CD1c-positive myeloid dendritic cell (primary cell): Measurements from ENCODE around the gene CASS4.

Source experiments
- DNase-seq: peaks from one replicate; pipeline ENCODE4 v3.0.0-alpha.2; 2016; ENCODE audit errors: extremely low spot score

CASS4 gene

GRCh38 chr20:56422824-56423189 is 10.7 kb downstream of the CASS4 start:
- no peak for DNase-seq

- peak; percentile 79 for DNase-seq
Measured at GRCh38 chr20:56423211-56423610, 11.2 kb downstream of the CASS4 start.

GRCh38 chr20:56423886-56424285 is 11.8 kb downstream of the CASS4 start:
- no peak for DNase-seq

DNA sequence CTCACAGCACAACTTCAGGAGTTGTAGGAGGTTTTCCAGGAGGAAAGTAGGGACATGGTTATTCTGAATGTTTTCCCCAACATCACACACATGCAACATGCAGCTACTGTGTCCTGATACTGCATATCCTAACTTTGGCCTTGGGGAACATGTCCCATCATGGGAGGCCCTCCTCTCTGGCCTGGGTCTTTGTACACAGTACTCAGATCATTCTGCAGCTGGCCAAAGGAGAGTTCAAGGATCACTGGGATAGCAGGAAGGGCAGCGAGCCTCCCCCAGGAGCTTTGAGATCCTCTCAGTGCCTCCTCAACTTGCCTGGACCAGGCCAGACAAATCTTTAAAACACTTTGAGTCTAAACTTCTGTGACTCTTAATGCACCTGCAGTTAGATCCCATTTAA is 12.9 kb downstream of the CASS4 start:
- no peak for DNase-seq

DNA sequence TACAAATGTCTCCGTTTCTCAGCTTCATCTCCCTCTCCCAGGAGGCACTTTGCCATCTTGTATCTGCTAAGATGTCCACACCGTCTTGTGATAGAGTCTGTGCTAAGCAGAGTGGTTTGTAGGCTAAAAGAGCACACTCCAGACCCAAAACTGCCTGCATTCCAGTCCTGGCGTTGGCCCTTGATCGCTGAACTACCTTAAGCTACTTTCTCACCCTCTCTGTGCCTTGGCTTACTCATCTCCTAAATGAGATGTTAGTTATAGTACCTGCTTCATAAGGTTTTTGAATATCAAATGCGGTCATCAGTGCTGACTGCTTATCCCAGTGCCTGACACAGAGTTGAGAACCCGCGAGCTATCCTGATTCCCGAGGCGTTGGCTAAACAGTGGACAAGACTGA is 14.0 kb downstream of the CASS4 start:
- no peak for DNase-seq

GRCh38 chr20:56426926-56427325 is 14.9 kb downstream of the CASS4 start:
- DNase-seq, result no peak

- peak; percentile 68 for DNase-seq
Measured at GRCh38 chr20:56427797-56428196, 15.7 kb downstream of the CASS4 start.

GRCh38 chr20:56428410-56428809 is 16.4 kb downstream of the CASS4 start:
- no peak for DNase-seq

DNA sequence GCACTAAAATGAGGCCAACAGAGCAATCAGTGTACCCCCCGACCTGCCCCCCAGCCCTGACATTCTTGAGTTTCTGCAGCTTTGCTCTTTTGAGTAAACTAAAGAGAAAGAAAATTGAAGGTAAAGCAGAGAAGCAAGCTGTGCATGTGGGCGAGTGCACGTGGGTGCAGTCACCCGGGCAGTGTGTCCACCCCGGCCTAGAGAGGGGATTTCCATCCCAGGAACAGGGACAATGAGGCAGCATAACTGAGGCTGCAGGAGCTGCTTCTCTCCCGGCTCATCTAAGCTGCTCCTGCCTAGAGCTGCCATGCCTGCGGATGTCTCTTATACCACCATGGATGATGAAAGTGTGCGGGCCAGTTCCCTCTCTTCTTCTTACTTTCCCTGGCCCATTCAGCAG is 16.8 kb downstream of the CASS4 start:
- DNase-seq, result peak; percentile 46

DNA sequence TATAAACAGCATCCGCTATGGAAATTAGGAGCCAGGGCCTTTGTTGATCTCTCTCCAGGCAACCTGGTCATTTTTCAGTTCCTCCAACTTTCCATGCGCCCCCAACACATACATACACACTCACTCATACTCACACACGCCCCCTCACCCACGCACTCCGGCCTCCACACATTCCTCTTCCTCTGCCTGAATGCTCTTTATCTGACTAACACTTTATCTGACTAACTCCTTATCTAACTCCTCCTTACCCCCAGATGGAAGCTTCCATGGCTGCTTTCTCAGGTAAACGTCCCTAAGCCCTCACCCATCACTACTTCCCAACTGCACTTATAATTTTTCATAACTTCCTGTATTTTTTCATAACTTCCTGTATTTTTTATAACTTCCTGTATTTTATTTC is 17.4 kb downstream of the CASS4 start:
- DNase-seq, result peak; percentile 81

GRCh38 chr20:56429941-56430340 is 17.9 kb downstream of the CASS4 start:
- no peak for DNase-seq

DNA sequence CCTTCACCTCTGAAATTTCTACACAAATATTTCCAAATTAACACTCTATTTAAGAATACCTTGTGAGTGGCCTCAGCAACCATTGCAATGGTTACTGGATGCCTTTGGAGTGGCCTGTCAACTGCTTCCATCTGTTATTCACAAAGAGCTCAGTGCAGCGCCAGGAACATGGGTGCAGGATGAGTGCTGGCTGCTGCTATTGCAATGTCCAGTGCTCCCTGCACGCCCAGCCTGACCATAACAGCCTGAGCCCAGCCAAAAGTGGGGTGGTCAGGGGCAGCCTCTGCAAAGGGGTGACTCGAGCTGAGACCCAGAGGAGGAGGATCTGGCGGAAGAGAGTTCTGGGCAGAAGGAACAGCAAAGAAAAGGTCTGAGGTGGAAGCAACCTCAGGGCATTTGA is 18.4 kb downstream of the CASS4 start:
- DNase-seq, result no peak

DNA sequence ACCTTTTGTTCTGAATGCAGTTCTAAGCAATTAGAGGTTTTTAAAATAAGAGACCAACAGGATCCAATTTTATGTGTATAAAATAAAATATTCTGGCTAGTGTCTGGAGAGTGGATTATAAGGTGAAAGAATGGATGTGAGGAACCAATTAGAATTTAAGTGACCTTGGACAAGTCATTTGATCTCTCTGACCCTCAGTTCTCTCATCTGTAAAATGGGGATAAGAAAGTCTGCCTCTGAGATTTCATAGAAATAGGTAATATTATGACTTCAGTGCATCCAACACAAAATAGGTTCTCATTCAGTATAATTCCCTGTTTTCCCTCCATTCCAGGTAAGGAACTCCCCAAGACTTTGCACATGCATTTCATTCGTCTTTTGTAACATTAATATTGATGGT is 18.9 kb downstream of the CASS4 start:
- no peak for DNase-seq

DNA sequence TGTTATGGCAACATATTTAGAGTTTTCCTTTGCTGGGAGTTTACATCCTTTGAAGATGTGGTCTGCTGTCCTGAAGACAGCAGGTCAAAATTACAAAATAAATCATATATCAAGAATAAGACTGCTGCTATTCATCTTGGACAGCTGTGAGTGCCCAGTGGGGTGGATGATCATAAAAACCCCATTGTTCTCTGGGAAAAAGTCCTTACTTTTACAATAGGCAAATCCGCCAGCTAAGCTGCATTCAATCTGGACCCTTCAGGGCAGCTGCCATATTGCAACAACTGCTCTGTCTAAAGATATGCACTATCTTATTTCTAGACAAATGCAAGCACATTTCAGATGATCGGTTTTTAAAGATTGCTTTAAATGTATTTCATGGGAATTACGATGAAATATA is 19.4 kb downstream of the CASS4 start:
- no peak for DNase-seq

DNA sequence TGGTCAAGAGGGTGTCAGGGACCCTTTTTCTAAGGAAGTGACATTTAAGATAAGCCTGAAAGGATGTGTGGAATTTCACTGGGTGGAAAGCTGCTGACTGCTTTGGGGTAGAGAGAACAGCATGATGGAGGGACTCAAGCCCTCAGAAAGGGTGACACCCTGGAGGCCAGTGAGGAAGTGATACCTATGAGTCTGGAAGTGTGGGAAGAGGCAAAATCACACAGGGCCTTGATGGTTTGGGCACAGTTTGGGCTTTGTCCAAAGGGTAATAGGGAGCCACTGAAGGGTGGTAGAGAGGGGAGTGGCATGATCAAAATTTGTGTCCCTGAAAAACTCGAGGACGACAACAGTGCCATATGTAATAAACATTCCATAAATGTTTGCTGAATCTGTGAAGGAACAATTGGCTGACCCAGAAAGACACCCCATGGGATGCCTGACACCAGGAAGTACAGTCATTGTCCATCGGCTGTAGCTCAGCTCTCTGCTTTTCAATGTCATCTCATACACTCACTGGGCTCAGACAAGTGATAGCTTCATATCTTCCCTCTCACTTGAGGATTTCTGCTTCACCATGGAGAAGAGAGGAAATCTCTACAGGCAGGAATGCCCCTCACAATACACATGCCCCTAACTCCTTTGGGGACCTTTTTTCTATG is 21.3 kb downstream of the CASS4 start:
- peak; percentile 68 for DNase-seq

DNA sequence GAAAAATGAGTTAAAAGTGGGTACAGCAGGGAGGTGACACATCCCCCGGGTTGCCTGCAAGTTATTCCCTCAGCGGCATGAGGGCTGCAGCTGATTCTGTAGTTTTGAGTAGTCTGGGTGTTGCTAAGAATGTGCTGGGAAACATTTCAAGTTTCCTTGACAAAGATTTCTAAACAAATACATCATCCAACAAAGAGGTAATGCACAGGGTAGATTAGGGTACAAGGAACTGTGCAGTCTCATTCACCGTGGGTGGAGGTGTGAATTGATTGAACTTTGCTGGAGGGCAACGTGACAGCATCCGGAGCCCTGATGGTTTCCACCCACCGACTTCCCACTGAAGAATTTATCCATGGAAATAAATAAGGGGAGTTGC is 21.8 kb downstream of the CASS4 start:
- DNase-seq, result peak; percentile 81

DNA sequence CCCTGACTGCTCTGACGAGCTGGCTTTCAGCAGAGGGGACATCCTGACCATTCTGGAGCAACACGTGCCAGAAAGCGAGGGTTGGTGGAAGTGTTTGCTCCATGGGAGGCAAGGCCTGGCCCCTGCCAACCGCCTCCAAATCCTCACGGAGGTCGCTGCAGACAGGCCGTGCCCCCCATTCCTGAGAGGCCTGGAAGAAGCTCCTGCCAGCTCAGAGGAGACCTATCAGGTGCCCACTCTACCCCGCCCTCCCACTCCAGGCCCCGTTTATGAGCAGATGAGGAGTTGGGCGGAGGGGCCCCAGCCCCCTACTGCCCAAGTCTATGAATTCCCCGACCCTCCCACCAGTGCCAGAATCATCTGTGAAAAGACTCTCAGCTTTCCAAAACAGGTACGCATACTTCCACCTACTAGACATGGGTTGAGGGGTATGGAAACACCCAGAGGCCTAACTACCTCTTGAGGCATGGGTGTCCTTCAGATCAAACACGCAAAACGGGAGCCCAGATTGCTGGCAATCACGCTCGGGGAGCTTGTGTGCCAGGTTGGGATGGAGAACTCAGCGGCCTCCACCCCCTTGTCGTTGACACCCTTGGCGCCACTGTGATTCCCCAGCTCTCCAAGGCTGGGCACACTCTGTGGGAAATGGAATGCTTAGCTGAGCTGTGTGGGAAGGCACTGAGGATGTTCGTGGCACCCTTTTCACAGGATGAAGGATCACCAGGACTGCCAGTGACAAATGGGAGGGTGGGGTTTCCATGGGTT is 25.3 kb downstream of the CASS4 start:
- no peak for DNase-seq

DNA sequence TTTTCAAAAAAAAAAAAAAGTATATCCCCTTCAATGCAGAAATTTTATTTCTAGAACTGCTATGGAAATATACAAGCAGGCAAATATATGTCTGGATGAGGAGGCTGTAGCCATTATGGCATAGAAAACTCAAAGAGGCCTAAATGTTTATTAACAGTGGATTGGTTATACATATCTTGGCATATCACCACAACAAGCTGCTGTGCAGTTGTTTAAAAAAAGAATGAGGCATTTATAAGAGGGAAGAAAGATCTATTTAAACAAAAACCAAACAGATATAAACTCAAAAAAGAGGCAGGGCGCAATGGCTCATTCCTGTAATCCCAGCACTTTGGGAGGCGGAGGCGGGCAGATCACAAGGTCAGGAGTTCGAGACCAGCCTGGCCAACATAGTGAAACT is 26.2 kb downstream of the CASS4 start:
- DNase-seq, result no peak

DNA sequence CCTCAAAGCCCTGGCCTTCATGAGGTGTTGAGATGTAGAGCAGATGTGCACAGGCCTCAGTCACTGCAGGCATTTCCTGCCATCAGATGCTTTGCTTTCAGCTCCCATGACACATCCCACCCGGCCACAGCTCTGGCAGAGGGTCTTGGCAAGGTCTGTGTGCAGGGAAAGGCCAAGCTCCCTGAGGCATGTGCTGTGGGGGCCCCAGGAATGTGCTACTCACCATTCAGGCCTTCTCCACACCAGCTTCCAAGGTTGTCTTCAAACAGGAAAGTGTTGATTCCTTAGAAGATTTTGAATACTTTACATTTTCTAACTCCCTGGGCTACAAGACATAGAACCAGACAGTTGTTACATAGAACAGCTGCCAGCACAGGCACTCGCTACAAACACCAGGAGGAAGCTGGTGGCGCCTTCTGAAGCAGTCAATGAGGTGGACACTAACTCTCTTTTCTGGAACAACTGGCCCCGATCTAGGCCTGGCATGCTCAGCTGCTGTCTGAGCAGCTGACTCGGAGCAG is 27.8 kb downstream of the CASS4 start:
- no peak for DNase-seq

GRCh38 chr20:56440346-56441007 is 28.4 kb downstream of the CASS4 start:
- no peak for DNase-seq

GRCh38 chr20:56442389-56443365 is 30.6 kb downstream of the CASS4 start:
- DNase-seq, result peak; percentile 88
